HG02884 (cell line): Measurements from ENCODE around the gene PCDHGA1.

Experiments used
- ATAC-seq: cut with Tn5 transposase; IDR thresholded peaks from one replicate; pipeline ENCODE4 v1.9.1; 2021; ENCODE audit warnings: mild to moderate bottlenecking, moderate library complexity; ENCODE audit not compliant: unreplicated experiment

The PCDHGA1 gene

GRCh38 chr5:141511771-141512325, 181.5 kb downstream of the PCDHGA1 start:
- ATAC-seq, result no peak

- no peak for ATAC-seq
Observed at GRCh38 chr5:141512390-141512910, 182.1 kb downstream of the PCDHGA1 start.

GRCh38 chr5:141512911-141513626, 182.8 kb downstream of the PCDHGA1 start:
- ATAC-seq, result no peak

- ATAC-seq, result peak; percentile 32
Observed at GRCh38 chr5:141513627-141514329, 183.5 kb downstream of the PCDHGA1 start.

GRCh38 chr5:141514330-141515133, 184.2 kb downstream of the PCDHGA1 start:
- peak; percentile 4 for ATAC-seq

- ATAC-seq, result no peak
Observed at GRCh38 chr5:141515141-141515540, 184.8 kb downstream of the PCDHGA1 start.

- ATAC-seq, result no peak
Observed at GRCh38 chr5:141515946-141516671, 185.8 kb downstream of the PCDHGA1 start.

GRCh38 chr5:141516672-141517025, 186.3 kb downstream of the PCDHGA1 start:
- ATAC-seq, result no peak

GRCh38 chr5:141517312-141517711, 187.0 kb downstream of the PCDHGA1 start:
- no peak for ATAC-seq

GRCh38 chr5:141517880-141518617, 187.7 kb downstream of the PCDHGA1 start:
- no peak for ATAC-seq

GRCh38 chr5:141518618-141519015, 188.3 kb downstream of the PCDHGA1 start:
- no peak for ATAC-seq

GRCh38 chr5:141519605-141520565, 189.6 kb downstream of the PCDHGA1 start:
- ATAC-seq, result no peak

- ATAC-seq, result no peak
Observed at GRCh38 chr5:141521244-141521781, 191.0 kb downstream of the PCDHGA1 start.

GRCh38 chr5:141522301-141522700, 192.0 kb downstream of the PCDHGA1 start:
- ATAC-seq, result no peak

GRCh38 chr5:141523991-141524390, 193.7 kb downstream of the PCDHGA1 start:
- no peak for ATAC-seq

GRCh38 chr5:141524604-141525597, 194.6 kb downstream of the PCDHGA1 start:
- peak; percentile 49 for ATAC-seq

- ATAC-seq, result no peak
Observed at GRCh38 chr5:141525653-141526052, 195.3 kb downstream of the PCDHGA1 start.
